Osteocyte (in vitro differentiated cells): Measurements from ENCODE around the gene GBX1. TPM values are rescaled to one million over a fixed set of nuclear protein-coding genes. Genes with fewer than 3 reads are reported as not detected.

Source experiments
- DNase-seq: peaks from one replicate; pipeline ENCODE4 v3.0.0; 2021; ENCODE audit warnings: mixed read lengths; ENCODE audit not compliant: unreplicated experiment; ENCODE audit errors: extremely low spot score
- H3K27ac Mint-ChIP-seq: one replicate; pipeline ENCODE4 v1.8.0; 2021; ENCODE audit warnings: mild to moderate bottlenecking, mixed read lengths; ENCODE audit not compliant: unreplicated experiment
- H3K27me3 Mint-ChIP-seq: one replicate; pipeline ENCODE4 v1.8.0; 2021; ENCODE audit warnings: mixed read lengths; ENCODE audit not compliant: unreplicated experiment
- H3K36me3 Mint-ChIP-seq: one replicate; pipeline ENCODE4 v1.8.0; 2021; ENCODE audit warnings: mixed read lengths; ENCODE audit not compliant: unreplicated experiment
- H3K4me1 Mint-ChIP-seq: one replicate; pipeline ENCODE4 v1.8.0; 2021; ENCODE audit warnings: mixed read lengths; ENCODE audit not compliant: unreplicated experiment
- H3K4me3 Mint-ChIP-seq: one replicate; pipeline ENCODE4 v1.8.0; 2021; ENCODE audit warnings: mild to moderate bottlenecking, moderate library complexity, mixed read lengths; ENCODE audit not compliant: unreplicated experiment
- H3K9me3 Mint-ChIP-seq: one replicate; pipeline ENCODE4 v1.8.0; 2021; ENCODE audit warnings: mixed read lengths; ENCODE audit not compliant: unreplicated experiment
- CTCF ChIP-seq: fragments of 200-600 bp; sonication (generic); IDR thresholded peaks from 2 replicates; pipeline ENCODE4 v1.5.0; 2021; ENCODE audit warnings: antibody characterized with exemption, mild to moderate bottlenecking, moderate library complexity
- total RNA-seq: library from RNA; stranded (reverse); gene quantifications from 2 replicates; pipeline ENCODE4 v1.2.1, GENCODE V29; 2021

Gene GBX1
- total RNA-seq, 1 donor from 2014 or later = not detected

- H3K27me3 Mint-ChIP-seq = peaks cover 10% of the 10 kb centered on the region
- H3K27ac Mint-ChIP-seq = no peak within 1 kb of the TSS
- peaks cover 19% of the 10 kb centered on the region for H3K36me3 Mint-ChIP-seq
- no peak for TF ChIP-seq CTCF
- DNase-seq = no peak
- H3K4me3 Mint-ChIP-seq = no peak within 1 kb of the TSS
- H3K9me3 Mint-ChIP-seq = no peaks in the 10 kb centered on the region
- H3K4me1 Mint-ChIP-seq = no peaks in the 10 kb centered on the region
Observed at GRCh38 chr7:151210087-151210854, 42.8 kb upstream of the GBX1 start, which contains the start of gene H2BK1. H2BK1 (minus strand) TSS chr7:151210488; CDS start chr7:151210318, 170 bp downstream.

GRCh38 chr7:151209588-151209987, 42.1 kb upstream of the GBX1 start:
- Mint-ChIP-seq H3K4me3 (no peak overlapping the region), H3K27me3 (peaks cover 10% of the 10 kb centered on the region), H3K36me3 (peaks cover 12% of the 10 kb centered on the region), H3K27ac (no peak overlapping the region), H3K4me1 (no peaks in the 10 kb centered on the region), H3K9me3 (no peaks in the 10 kb centered on the region)
- no peak for DNase-seq
- no peak for TF ChIP-seq CTCF

DNA sequence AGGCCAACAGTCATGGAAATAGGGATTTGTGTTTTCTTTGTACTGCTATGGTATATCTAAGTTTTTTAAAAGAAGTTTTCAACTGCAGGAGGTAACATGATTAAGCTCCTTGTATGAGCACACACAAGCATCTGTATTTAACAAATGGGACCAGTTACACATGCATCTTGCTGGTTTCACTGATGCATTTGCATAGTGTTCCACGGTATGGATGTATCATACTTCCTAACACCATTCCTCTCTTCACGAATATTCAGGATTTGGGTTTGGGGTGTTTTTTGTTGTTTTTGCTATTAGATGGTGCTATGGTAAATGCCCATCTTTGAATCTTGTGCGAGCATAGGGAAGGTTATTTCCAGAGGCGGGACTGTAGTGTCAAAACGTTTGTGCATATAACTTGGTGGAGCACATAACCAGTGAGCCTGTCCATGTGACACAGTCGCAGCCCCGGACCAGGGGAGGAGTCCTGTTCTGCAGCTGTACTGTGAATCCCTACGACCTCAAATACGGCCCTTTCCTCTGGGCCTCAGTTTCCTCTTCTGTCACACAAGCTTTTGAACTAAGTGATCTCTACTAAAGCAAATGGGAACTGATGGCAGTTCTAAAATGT, 40.9 kb upstream of the GBX1 start:
- Mint-ChIP-seq H3K4me1 (no peaks in the 10 kb centered on the region), H3K9me3 (no peaks in the 10 kb centered on the region), H3K27ac (no peak overlapping the region), H3K27me3 (peaks cover 13% of the 10 kb centered on the region), H3K4me3 (no peak overlapping the region), H3K36me3 (peaks cover 6% of the 10 kb centered on the region)
- no peak for DNase-seq
- TF ChIP-seq CTCF = no peak

- Mint-ChIP-seq H3K27ac (no peak overlapping the region), H3K27me3 (peaks cover 18% of the 10 kb centered on the region), H3K4me3 (no peak overlapping the region), H3K9me3 (no peaks in the 10 kb centered on the region), H3K36me3 (peaks cover 2% of the 10 kb centered on the region), H3K4me1 (no peaks in the 10 kb centered on the region)
- no peak for DNase-seq
- TF ChIP-seq CTCF = no peak
Observed at GRCh38 chr7:151207804-151208203, 40.3 kb upstream of the GBX1 start.

DNA sequence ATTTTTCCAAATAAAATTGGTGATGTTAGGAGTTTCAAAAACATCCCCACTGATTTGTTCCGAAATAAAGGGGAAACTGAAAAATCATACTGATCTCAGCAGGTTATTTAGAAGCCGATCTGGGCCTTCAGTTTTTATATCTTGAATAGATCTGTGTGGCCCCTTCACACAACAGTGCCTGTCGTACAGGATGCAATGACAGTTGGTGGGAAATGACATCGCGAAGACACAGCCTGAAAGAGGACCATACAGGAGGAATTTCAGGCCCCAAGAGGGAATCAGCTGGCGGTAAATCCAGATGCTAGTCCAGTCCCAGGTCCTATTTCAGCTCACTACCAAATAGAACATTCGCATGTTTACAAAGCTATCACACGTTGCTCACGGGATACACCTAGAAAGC, 39.8 kb upstream of the GBX1 start:
- H3K4me1 Mint-ChIP-seq = no peaks in the 10 kb centered on the region
- no peak overlapping the region for H3K27ac Mint-ChIP-seq

More for the DNA sequence above, 39.8 kb upstream of the GBX1 start:
- Mint-ChIP-seq H3K9me3 (no peaks in the 10 kb centered on the region), H3K4me3 (no peak overlapping the region), H3K27me3 (peaks cover 23% of the 10 kb centered on the region), H3K36me3 (no peaks in the 10 kb centered on the region)
- TF ChIP-seq CTCF = no peak
- DNase-seq = no peak
